OCI-LY7 (cell line): ENCODE data around the gene DNAH17. TPM values are rescaled to one million over a fixed set of nuclear protein-coding genes. Genes with fewer than 3 reads are reported as not detected.

Experiments
- BruUV-seq: library from RNA; stranded (reverse); fragments of 400-500 nt; replicated peaks from 2 replicates; lab custom pipeline; 2021; lab: Mats Ljungman, UMichigan
- CTCF ChIA-PET: fragments of 300-600 bp; sonication (Branson Sonifier 250); formaldehyde crosslinking; loops from one replicate; lab custom pipeline; 2022; ENCODE audit warnings: antibody characterized with exemption; ENCODE audit not compliant: unreplicated experiment; lab: Charles Lee
- POLR2A ChIA-PET: fragments of 300-600 bp; sonication (Branson Sonifier 250); formaldehyde crosslinking; loops from one replicate; lab custom pipeline; 2022; ENCODE audit warnings: antibody characterized with exemption; lab: Charles Lee
- DNase-seq: peaks from one replicate; pipeline ENCODE4 v3.0.0-alpha.2; 2015; ENCODE audit warnings: low spot score
- H2AFZ ChIP-seq: fragments of 200-600 bp; sonication (generic), shearing (Covaris generic); 2 replicates; pipeline ENCODE4 v1.6.1; 2014; ENCODE audit warnings: mild to moderate bottlenecking, antibody characterized with exemption, low read length, moderate library complexity
- H3K27ac ChIP-seq: fragments of 200-600 bp; sonication (generic); 2 replicates; pipeline ENCODE4 v1.5.1; 2014; ENCODE audit warnings: mixed run types, low read depth, mild to moderate bottlenecking, moderate library complexity, low read length, inconsistent platforms; ENCODE audit not compliant: poor library complexity, severe bottlenecking
- H3K36me3 ChIP-seq: fragments of 200-600 bp; sonication (generic); 2 replicates; pipeline ENCODE4 v1.6.1; 2014; ENCODE audit warnings: mild to moderate bottlenecking, antibody characterized with exemption, low read length, moderate library complexity, mixed read lengths; ENCODE audit not compliant: insufficient read depth
- H3K4me1 ChIP-seq: fragments of 200-600 bp; sonication (generic); 2 replicates; pipeline ENCODE4 v1.5.1; 2014; ENCODE audit warnings: mild to moderate bottlenecking, low read length; ENCODE audit not compliant: insufficient read depth, poor library complexity, severe bottlenecking
- H3K4me2 ChIP-seq: fragments of 200-600 bp; sonication (generic); 2 replicates; pipeline ENCODE4 v1.6.1; 2014; ENCODE audit warnings: mild to moderate bottlenecking, low read length
- H3K4me3 ChIP-seq: fragments of 200-600 bp; sonication (generic); 2 replicates; pipeline ENCODE4 v1.5.1; 2014; ENCODE audit warnings: mild to moderate bottlenecking, low read depth, low read length; ENCODE audit not compliant: poor library complexity, severe bottlenecking
- H3K79me2 ChIP-seq: fragments of 200-600 bp; sonication (generic); 2 replicates; pipeline ENCODE4 v1.6.1; 2016; ENCODE audit warnings: low read depth, mild to moderate bottlenecking, low read length, moderate library complexity, mixed read lengths; ENCODE audit not compliant: insufficient read depth
- H3K9me2 ChIP-seq: fragments of 200-600 bp; sonication (generic); 2 replicates; pipeline ENCODE4 v1.6.1; 2016; ENCODE audit warnings: mild to moderate bottlenecking, low read length, mixed read lengths; ENCODE audit not compliant: insufficient read depth
- H3K9me3 ChIP-seq: fragments of 200-600 bp; sonication (generic); 2 replicates; pipeline ENCODE4 v1.6.1; 2014; ENCODE audit warnings: mild to moderate bottlenecking, mixed run types, low read length, mixed read lengths
- H4K20me1 ChIP-seq: fragments of 200-600 bp; sonication (generic); 2 replicates; pipeline ENCODE4 v1.6.1; 2014; ENCODE audit warnings: mild to moderate bottlenecking, antibody characterized with exemption, low read length, moderate library complexity, mixed read lengths; ENCODE audit not compliant: insufficient read depth
- CTCF ChIP-seq: fragments of 200-600 bp; sonication (generic); conservative IDR thresholded peaks from 2 replicates; pipeline ENCODE4 v1.5.1; 2014; ENCODE audit warnings: mild to moderate bottlenecking, antibody characterized with exemption, low read length, moderate library complexity, mixed read lengths
- EZH2phosphoT487 ChIP-seq: fragments of 200-600 bp; sonication (generic); IDR thresholded peaks from 2 replicates; pipeline ENCODE4 v1.6.1; 2018; ENCODE audit warnings: low read depth, borderline replicate concordance, mild to moderate bottlenecking, mixed run types, antibody characterized with exemption, low read length, moderate library complexity, mixed read lengths
- intact Hi-C: fragments of 100-400 bp; cut with micrococcal nuclease; formaldehyde crosslinking; loops from one replicate; pipeline ENCODE4 v1.10.0; 2022; ENCODE audit not compliant: unreplicated experiment
- total RNA-seq, 2 experiments: library from RNA; depleted of rRNA in 1 of 2; stranded (reverse); fragments of >200 nt in 1 of 2; shearing (Covaris generic) in 1 of 2; gene quantifications; 2 replicates each; pipeline ENCODE4 v1.2.3, GENCODE V29; 2014 to 2022

DNAH17 gene
- total RNA-seq, 2 experiments from 2014 or later: 0.89 to 1.1 TPM

GRCh38 chr17:78471635-78472034, 105.6 kb downstream of the DNAH17 start:
- no peaks in the 10 kb centered on the region for H3K79me2 ChIP-seq
- H3K36me3 ChIP-seq: no peaks in the 10 kb centered on the region
- DNase-seq: no peak
- H3K9me3 ChIP-seq: no peaks in the 10 kb centered on the region
- no peak overlapping the region for H2AFZ ChIP-seq
- POLR2A ChIA-PET: no interaction called here
- no peak overlapping the region for H3K4me3 ChIP-seq
- no TSS peak for BruUV-seq
- H3K27ac ChIP-seq: no peak overlapping the region
- no peak overlapping the region for H3K4me2 ChIP-seq
- TF ChIP-seq CTCF: no peak
- CTCF ChIA-PET: no interaction called here
- H4K20me1 ChIP-seq: no peaks in the 10 kb centered on the region
- no peaks in the 10 kb centered on the region for H3K9me2 ChIP-seq
- peaks cover 5% of the 10 kb centered on the region for H3K4me1 ChIP-seq
- intact Hi-C loops: no loop called here

- Histone ChIP-seq H3K4me3 (no peak overlapping the region), H3K9me2 (no peaks in the 10 kb centered on the region), H3K4me1 (peaks cover 5% of the 10 kb centered on the region), H3K4me2 (no peak overlapping the region), H3K9me3 (no peaks in the 10 kb centered on the region), H3K79me2 (no peaks in the 10 kb centered on the region), H4K20me1 (no peaks in the 10 kb centered on the region), H2AFZ (no peak overlapping the region), H3K27ac (no peak overlapping the region), H3K36me3 (no peaks in the 10 kb centered on the region)
- no peak for DNase-seq
- POLR2A ChIA-PET: interaction anchor here (0.7 kb wide), 1 partner anchor 196 kb away, joined by 4 read pairs; no protein-coding TSS in a partner anchor
- CTCF ChIA-PET: no interaction called here
- no peak for TF ChIP-seq CTCF
- TF ChIP-seq EZH2phosphoT487: no peak
- intact Hi-C loops: no loop called here
- no TSS peak for BruUV-seq
Observed at GRCh38 chr17:78469443-78469842, 107.8 kb downstream of the DNAH17 start.

GRCh38 chr17:78468366-78468765, 108.8 kb downstream of the DNAH17 start:
- no peaks in the 10 kb centered on the region for H3K9me3 ChIP-seq
- TF ChIP-seq EZH2phosphoT487 (no peak), CTCF (no peak)
- H3K36me3 ChIP-seq: no peaks in the 10 kb centered on the region
- no peaks in the 10 kb centered on the region for H3K79me2 ChIP-seq
- H2AFZ ChIP-seq: no peak overlapping the region
- ChIA-PET CTCF (no interaction called here), POLR2A (no interaction called here)
- BruUV-seq: no TSS peak
- peaks cover 5% of the 10 kb centered on the region for H3K4me1 ChIP-seq
- H3K4me2 ChIP-seq: no peak overlapping the region
- DNase-seq: no peak
- no peak overlapping the region for H3K27ac ChIP-seq
- intact Hi-C loops: no loop called here
- no peaks in the 10 kb centered on the region for H3K9me2 ChIP-seq
- H4K20me1 ChIP-seq: no peaks in the 10 kb centered on the region
- no peak overlapping the region for H3K4me3 ChIP-seq
